Mesenchymal stem cell (in vitro differentiated cells and primary cell): ENCODE data around the gene SULT4A1.

Experiments
- DNase-seq: peaks from one replicate; pipeline ENCODE4 v3.0.0-alpha.2; 2013
- H2AFZ ChIP-seq: one replicate; pipeline ENCODE4 v1.6.1; 2013; ENCODE audit warnings: low read depth, mild to moderate bottlenecking, control low read depth, inconsistent platforms, low read length, moderate library complexity
- H2AK5ac ChIP-seq: 2 replicates; pipeline ENCODE4 v1.6.1; 2013; ENCODE audit warnings: low read length, moderate library complexity, mild to moderate bottlenecking, inconsistent platforms; ENCODE audit not compliant: severe bottlenecking
- H2BK120ac ChIP-seq: one replicate; pipeline ENCODE4 v1.6.1; 2013; ENCODE audit warnings: low read depth, mild to moderate bottlenecking, inconsistent platforms, low read length, moderate library complexity
- H2BK12ac ChIP-seq, 2 experiments: one replicate each; pipeline ENCODE4 v1.6.1; 2013; ENCODE audit warnings: inconsistent platforms in 2 of 2, low read length in 2 of 2, mild to moderate bottlenecking in 2 of 2, moderate library complexity in 2 of 2, control low read depth in 1 of 2
- H2BK15ac ChIP-seq: one replicate; pipeline ENCODE4 v1.6.1; 2013; ENCODE audit warnings: mild to moderate bottlenecking, low read depth, inconsistent platforms; ENCODE audit not compliant: poor library complexity, severe bottlenecking
- H2BK5ac ChIP-seq: 2 replicates; pipeline ENCODE4 v1.6.1; 2013; ENCODE audit warnings: low read depth, mild to moderate bottlenecking, low read length, control low read depth, inconsistent platforms; ENCODE audit not compliant: poor library complexity, severe bottlenecking
- H3K14ac ChIP-seq, 2 experiments: one replicate each; pipeline ENCODE4 v1.6.1; 2013; ENCODE audit warnings: inconsistent platforms in 2 of 2, low read length in 2 of 2, control low read depth in 1 of 2, mild to moderate bottlenecking in 1 of 2, moderate library complexity in 1 of 2
- H3K18ac ChIP-seq, 2 experiments: one replicate each; pipeline ENCODE4 v1.6.1; 2013; ENCODE audit warnings: inconsistent platforms in 2 of 2, low read length in 2 of 2, control low read depth in 1 of 2, low read depth in 1 of 2, mild to moderate bottlenecking in 1 of 2
- H3K23ac ChIP-seq, 2 experiments: one replicate each; pipeline ENCODE4 v1.6.1; 2013; ENCODE audit warnings: inconsistent platforms in 2 of 2, low read length in 2 of 2, mild to moderate bottlenecking in 2 of 2, moderate library complexity in 2 of 2, control low read depth in 1 of 2
- H3K27ac ChIP-seq: 2 replicates; pipeline ENCODE4 v1.5.1; 2013; ENCODE audit warnings: mild to moderate bottlenecking, moderate library complexity, low read length, control low read depth, inconsistent platforms; ENCODE audit not compliant: poor library complexity, severe bottlenecking
- H3K27me3 ChIP-seq, 2 experiments: 2 replicates each; pipeline versions ENCODE4 v1.6.1 to v1.7.0; 2013; ENCODE audit warnings: low read length in 2 of 2, mild to moderate bottlenecking in 2 of 2, moderate library complexity in 2 of 2, control low read depth in 1 of 2, inconsistent platforms in 1 of 2; ENCODE audit not compliant: control insufficient read depth in 1 of 2, insufficient read depth in 1 of 2
- H3K36me3 ChIP-seq, 2 experiments: 2 replicates each; pipeline versions ENCODE4 v1.6.1 to v1.7.0; 2013; ENCODE audit warnings: low read length in 2 of 2, control low read depth in 1 of 2, inconsistent platforms in 1 of 2, low read depth in 1 of 2, mild to moderate bottlenecking in 1 of 2; ENCODE audit not compliant: insufficient read depth in 2 of 2, control insufficient read depth in 1 of 2
- H3K4ac ChIP-seq, 2 experiments: one replicate each; pipeline ENCODE4 v1.6.1; 2013; ENCODE audit warnings: inconsistent platforms in 2 of 2, low read length in 2 of 2, mild to moderate bottlenecking in 2 of 2, moderate library complexity in 2 of 2, control low read depth in 1 of 2, low read depth in 1 of 2
- H3K4me1 ChIP-seq: 2 replicates; pipeline ENCODE4 v1.6.1; 2013; ENCODE audit warnings: low read depth, low read length, control low read depth; ENCODE audit not compliant: control insufficient read depth, insufficient read depth
- H3K4me2 ChIP-seq: 2 replicates; pipeline ENCODE4 v1.6.1; 2013; ENCODE audit warnings: low read length, mild to moderate bottlenecking, inconsistent platforms; ENCODE audit not compliant: poor library complexity, severe bottlenecking
- H3K4me3 ChIP-seq, 2 experiments: 2 replicates each; pipeline versions ENCODE4 v1.5.1 to v1.7.0; 2013; ENCODE audit warnings: low read length in 2 of 2, mild to moderate bottlenecking in 2 of 2, control low read depth in 1 of 2, low read depth in 1 of 2; ENCODE audit not compliant: insufficient read depth in 1 of 2
- H3K79me1 ChIP-seq: replicated peaks from 2 replicates; pipeline ENCODE4 v1.6.1; 2013; ENCODE audit warnings: mild to moderate bottlenecking, control low read depth, low read length, inconsistent platforms; ENCODE audit not compliant: poor library complexity, severe bottlenecking
- H3K9ac ChIP-seq: 2 replicates; pipeline ENCODE4 v1.7.0; 2013; ENCODE audit warnings: mild to moderate bottlenecking, low read length, moderate library complexity
- H3K9me3 ChIP-seq: 2 replicates; pipeline ENCODE4 v1.7.0; 2013; ENCODE audit warnings: mild to moderate bottlenecking, low read length; ENCODE audit not compliant: control insufficient read depth
- H4K8ac ChIP-seq: one replicate; pipeline ENCODE4 v1.6.1; 2013; ENCODE audit warnings: inconsistent platforms, mild to moderate bottlenecking, low read length, moderate library complexity
- H4K91ac ChIP-seq: one replicate; pipeline ENCODE4 v1.6.1; 2013; ENCODE audit warnings: mild to moderate bottlenecking, low read length, inconsistent platforms
- WGBS: methylation state at CpG from one replicate; pipeline ENCODE4 v1.1.7; 2013; ENCODE audit warnings: mixed read lengths; 5-methylcytosine and 5-hydroxymethylcytosine counted together

SULT4A1 gene

DNA sequence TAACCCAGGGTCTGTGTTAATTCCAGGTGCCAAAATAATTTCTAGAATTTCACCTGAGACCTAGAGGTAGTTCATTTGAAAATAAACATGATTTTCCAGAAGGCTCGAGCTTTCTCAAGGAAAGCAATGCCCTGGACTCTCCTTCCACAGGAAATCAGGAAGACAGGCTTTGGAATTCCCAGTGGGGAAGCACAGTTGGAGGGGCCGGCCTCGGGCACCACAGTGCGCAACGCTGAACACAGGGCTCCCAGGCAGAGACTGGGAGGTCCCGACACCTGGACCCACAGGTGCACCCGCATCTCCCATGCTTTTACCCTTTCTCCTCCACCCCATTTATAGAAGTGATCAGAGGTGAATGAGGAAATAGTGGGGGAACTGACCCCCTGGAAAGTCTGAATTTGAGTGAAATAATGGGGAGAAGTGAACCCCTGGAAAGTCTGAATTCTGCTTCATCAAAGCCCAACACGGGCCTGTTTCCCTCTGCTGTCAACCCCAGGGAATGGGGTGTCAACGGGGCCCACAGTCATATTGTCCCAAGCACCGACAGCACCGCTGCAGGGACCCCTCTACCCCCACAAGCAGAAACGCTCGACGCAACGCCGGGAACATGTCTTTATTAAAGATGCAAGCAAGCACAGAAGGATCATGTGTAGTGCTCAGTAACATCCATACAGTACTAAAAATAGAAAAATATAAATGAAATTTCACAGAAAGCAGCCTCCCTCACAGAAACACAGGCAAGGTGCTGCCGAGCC lies 38.2 kb downstream of the SULT4A1 start:
- no peak for DNase-seq
- H3K27me3 ChIP-seq, result peaks cover 9 to 33% of the 10 kb centered on the region in 2 experiments
- no peak overlapping the region for H2BK5ac ChIP-seq
- H4K8ac ChIP-seq, result no peak overlapping the region
- H2AK5ac ChIP-seq, result no peak overlapping the region
- H3K27ac ChIP-seq, result no peak overlapping the region
- no peak overlapping the region for H3K18ac ChIP-seq
- H3K4me3 ChIP-seq, result no peak overlapping the region
- no peak overlapping the region for H3K4me2 ChIP-seq
- no peaks in the 10 kb centered on the region for H3K79me1 ChIP-seq
- H3K23ac ChIP-seq, result no peak overlapping the region
- H2BK12ac ChIP-seq, result no peak overlapping the region
- H3K4ac ChIP-seq, result no peak overlapping the region
- no peak overlapping the region for H4K91ac ChIP-seq
- no peak overlapping the region for H3K9ac ChIP-seq
- no peaks in the 10 kb centered on the region for H3K36me3 ChIP-seq
- no peaks in the 10 kb centered on the region for H3K9me3 ChIP-seq
- H2AFZ ChIP-seq, result no peak overlapping the region
- peaks cover 34% of the 10 kb centered on the region for H3K4me1 ChIP-seq
- no peak overlapping the region for H3K14ac ChIP-seq
- H2BK120ac ChIP-seq, result no peak overlapping the region
- WGBS, result 84% methylated on average over 9 of the region's 17 CpGs
- no peak overlapping the region for H2BK15ac ChIP-seq

DNA sequence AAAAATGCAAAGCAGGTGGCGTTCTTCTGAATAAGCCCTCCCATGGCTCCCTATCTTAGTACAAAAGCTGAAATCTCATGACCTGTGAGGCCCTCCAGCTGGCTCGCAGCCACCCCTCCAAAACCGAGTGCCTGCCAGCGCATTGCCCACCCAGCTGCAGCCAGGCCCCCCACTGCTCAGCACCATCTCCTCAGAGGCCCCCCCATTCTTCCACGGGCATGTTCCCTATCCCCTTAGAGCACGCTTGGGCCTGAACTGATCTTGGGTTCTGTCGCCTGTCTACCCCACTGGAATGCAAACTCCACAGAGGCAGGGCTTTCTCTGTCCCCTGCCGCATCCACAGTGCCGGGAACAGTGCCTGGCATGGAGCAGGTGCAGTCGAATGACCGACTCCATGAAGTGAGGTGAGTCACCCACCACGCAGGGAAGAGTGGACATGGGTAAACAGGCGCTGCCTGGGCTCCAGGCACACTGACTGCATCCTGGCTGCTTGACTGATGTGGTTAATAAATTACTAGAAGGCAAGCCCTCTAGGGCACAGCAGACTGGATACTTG lies 38.9 kb downstream of the SULT4A1 start:
- H3K23ac ChIP-seq, result no peak overlapping the region
- peaks cover 28% of the 10 kb centered on the region for H3K4me1 ChIP-seq
- DNase-seq, result no peak
- H3K4me2 ChIP-seq, result no peak overlapping the region
- H3K4ac ChIP-seq, result no peak overlapping the region
- no peak overlapping the region for H3K18ac ChIP-seq
- no peak overlapping the region for H3K27ac ChIP-seq
- no peak overlapping the region for H3K4me3 ChIP-seq
- H3K9me3 ChIP-seq, result no peaks in the 10 kb centered on the region
- H4K91ac ChIP-seq, result no peak overlapping the region
- H2AK5ac ChIP-seq, result no peak overlapping the region
- no peaks in the 10 kb centered on the region for H3K36me3 ChIP-seq
- H3K79me1 ChIP-seq, result no peaks in the 10 kb centered on the region
- H2AFZ ChIP-seq, result no peak overlapping the region
- no peak overlapping the region for H3K14ac ChIP-seq
- H2BK15ac ChIP-seq, result no peak overlapping the region
- H2BK120ac ChIP-seq, result no peak overlapping the region
- H2BK12ac ChIP-seq, result no peak overlapping the region
- WGBS, result 80% methylated on average over 13 of the region's 13 CpGs
- H3K9ac ChIP-seq, result no peak overlapping the region
- H4K8ac ChIP-seq, result no peak overlapping the region
- H3K27me3 ChIP-seq, result peaks cover 9 to 33% of the 10 kb centered on the region in 2 experiments
- H2BK5ac ChIP-seq, result no peak overlapping the region

DNA sequence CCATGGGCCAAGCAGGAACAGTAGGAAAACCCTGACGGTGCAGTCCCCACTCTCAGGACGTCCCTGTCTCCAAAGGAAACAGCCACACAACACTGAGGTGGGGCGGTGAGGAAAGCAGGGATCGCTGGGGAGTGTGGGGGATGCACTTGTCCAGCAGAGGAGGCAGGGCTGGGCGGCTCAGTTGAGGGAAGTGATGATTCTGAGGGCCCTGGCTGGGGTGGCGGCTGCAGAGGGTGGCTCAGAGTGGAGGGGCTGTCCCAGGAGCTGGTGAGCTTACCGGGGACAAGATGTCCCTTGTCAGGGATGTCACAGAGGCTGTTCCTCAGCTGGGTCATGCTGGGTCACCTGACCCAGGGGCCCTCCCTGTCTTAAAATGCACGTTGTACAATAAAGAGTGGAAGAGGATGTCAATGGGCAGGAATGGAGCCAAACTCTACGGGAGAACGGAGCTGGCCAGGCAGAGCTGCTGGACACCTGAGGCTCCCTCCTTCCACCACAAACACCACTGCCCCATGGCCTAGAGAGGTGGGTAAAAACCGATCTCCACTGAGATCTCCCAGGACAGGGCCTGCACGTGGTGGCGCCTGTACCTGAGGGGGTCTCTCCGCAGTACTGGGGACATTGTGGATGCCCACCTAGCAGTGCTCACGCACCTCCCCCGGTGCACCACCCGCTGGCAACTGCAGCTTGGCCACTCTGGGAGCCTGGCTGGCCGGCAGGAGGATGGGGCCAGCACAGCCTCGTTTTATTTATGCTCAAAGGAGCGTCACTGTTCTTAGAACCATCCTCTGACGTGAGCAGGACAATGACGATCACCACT lies 40.5 kb downstream of the SULT4A1 start:
- Histone ChIP-seq H3K4me1 (peaks cover 23% of the 10 kb centered on the region), H3K23ac (no peak overlapping the region), H2BK5ac (no peak overlapping the region), H3K36me3 (no peaks in the 10 kb centered on the region), H3K79me1 (no peaks in the 10 kb centered on the region), H3K27ac (no peak overlapping the region), H3K4me2 (no peak overlapping the region), H3K14ac (peak overlapping the region in 1 of 2 experiments; percentile 12), H2AFZ (no peak overlapping the region), H3K4ac (no peak overlapping the region), H3K9ac (no peak overlapping the region), H3K18ac (no peak overlapping the region), H3K27me3 (peaks cover 9 to 33% of the 10 kb centered on the region in 2 experiments), H4K8ac (no peak overlapping the region), H2BK15ac (no peak overlapping the region), H3K9me3 (no peaks in the 10 kb centered on the region), H2BK120ac (no peak overlapping the region), H3K4me3 (no peak overlapping the region), H4K91ac (no peak overlapping the region), H2AK5ac (no peak overlapping the region), H2BK12ac (no peak overlapping the region)
- no peak for DNase-seq
- 86% methylated on average over 22 of the region's 22 CpGs for WGBS

DNA sequence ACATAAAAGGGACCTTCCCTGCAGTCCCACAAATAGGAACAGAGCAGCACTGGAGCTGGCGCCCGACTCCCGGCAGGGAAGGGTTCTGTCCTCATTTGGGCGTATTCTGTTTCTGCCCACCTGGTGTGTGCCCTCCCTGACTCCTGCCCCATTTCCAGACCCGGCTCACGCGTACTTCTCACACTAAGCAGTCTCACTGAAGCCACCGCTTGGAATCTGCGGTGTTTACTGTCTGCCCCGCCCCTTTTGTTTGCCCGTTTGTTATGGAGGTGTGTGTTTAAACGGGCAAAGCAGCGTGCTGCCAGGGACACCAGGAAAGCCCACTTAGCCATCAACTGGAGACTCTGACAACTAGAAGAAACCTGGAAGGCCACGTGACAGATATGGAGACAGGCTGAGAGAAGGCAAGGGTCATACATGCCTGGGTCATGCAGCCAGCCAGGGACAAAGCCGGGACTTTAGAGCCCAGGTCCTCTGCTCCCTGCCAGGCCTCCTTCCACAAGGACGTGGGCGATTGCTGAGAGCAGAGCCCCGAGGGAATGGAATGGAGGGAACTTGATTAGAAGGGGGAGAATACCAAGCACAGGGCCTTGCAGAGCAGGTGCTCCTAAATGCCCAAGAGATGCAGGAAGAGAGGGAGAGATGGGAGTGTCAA lies 41.5 kb downstream of the SULT4A1 start:
- H2AFZ ChIP-seq, result no peak overlapping the region
- H3K4me2 ChIP-seq, result no peak overlapping the region
- no peak overlapping the region for H3K27ac ChIP-seq
- no peak overlapping the region for H2BK12ac ChIP-seq
- no peak overlapping the region for H2BK120ac ChIP-seq
- H4K8ac ChIP-seq, result no peak overlapping the region
- H4K91ac ChIP-seq, result no peak overlapping the region
- 85% methylated on average over 18 of the region's 18 CpGs for WGBS
- no peaks in the 10 kb centered on the region for H3K9me3 ChIP-seq
- no peak overlapping the region for H2BK15ac ChIP-seq
- H3K27me3 ChIP-seq, result peaks cover 9 to 33% of the 10 kb centered on the region in 2 experiments
- no peak overlapping the region for H3K4ac ChIP-seq
- no peak overlapping the region for H3K18ac ChIP-seq
- no peak overlapping the region for H2BK5ac ChIP-seq
- no peaks in the 10 kb centered on the region for H3K36me3 ChIP-seq
- H3K14ac ChIP-seq, result no peak overlapping the region
- no peak overlapping the region for H2AK5ac ChIP-seq
- H3K9ac ChIP-seq, result no peak overlapping the region
- H3K4me1 ChIP-seq, result peaks cover 17% of the 10 kb centered on the region
- no peak overlapping the region for H3K4me3 ChIP-seq
- no peak overlapping the region for H3K23ac ChIP-seq
- no peaks in the 10 kb centered on the region for H3K79me1 ChIP-seq
- DNase-seq, result no peak
